OCI-LY1 (cell line): ENCODE data around the gene CYB5R4.

Experiments used
- CTCF ChIP-seq: fragments of 200-600 bp; sonication (generic), shearing (Covaris generic); IDR thresholded peaks from 2 replicates; pipeline ENCODE4 v1.5.1; 2017; ENCODE audit warnings: mild to moderate bottlenecking, antibody characterized with exemption, low read length, moderate library complexity, mixed read lengths
- EZH2 ChIP-seq: fragments of 200-600 bp; sonication (generic), shearing (Covaris generic); IDR thresholded peaks from 2 replicates; pipeline ENCODE4 v1.8.0; 2017; ENCODE audit warnings: borderline replicate concordance, mixed run types, mild to moderate bottlenecking, antibody characterized with exemption, low read length, moderate library complexity, mixed read lengths

- TF ChIP-seq CTCF (no peak), EZH2 (no peak)
These were observed 19.6 kb downstream of the CYB5R4 start for GRCh38 chr6:83878902-83879644.
